ENCODE results near the gene MPV17.

- TF ChIP-seq CTCF (IDR thresholded peaks at IDR 0.05) (no peak), EP300 (IDR thresholded peaks at IDR 0.05) (no peak), POLR2A (IDR thresholded peaks at IDR 0.05) (no peak)
Measured at GRCh38 chr2:27275211-27276150, 47.4 kb downstream of the MPV17 start, which contains the start of gene DNAJC5G.

Measured in gastroesophageal sphincter (tissue), 3 donors.